Liver (tissue), 3 donors: ENCODE results near the gene CHMP4A.

ENCODE experiments used
- EGR1 ChIP-seq, 2 donors: IDR thresholded peaks; 2 replicates each; pipeline ENCODE4 v1.6.1; 2016 to 2018; ENCODE audit warnings: antibody characterized with exemption in 2 of 2, low read depth in 2 of 2
- FOXA1 ChIP-seq: IDR thresholded peaks from 2 replicates; pipeline ENCODE4 v1.6.1; 2016; ENCODE audit warnings: antibody characterized with exemption
- GABPA ChIP-seq, 2 donors: IDR thresholded peaks in 1 of 2; conservative IDR thresholded peaks in 1 of 2; 2 replicates each; pipeline ENCODE4 v1.6.1; 2016; ENCODE audit warnings: antibody characterized with exemption in 2 of 2, mild to moderate bottlenecking in 1 of 2, moderate library complexity in 1 of 2
- RAD21 ChIP-seq, 2 donors: IDR thresholded peaks; 2 replicates each; pipeline ENCODE4 v1.6.1; 2016; ENCODE audit warnings: antibody characterized with exemption in 2 of 2, mild to moderate bottlenecking in 2 of 2
- YY1 ChIP-seq: IDR thresholded peaks from 2 replicates; pipeline ENCODE4 v1.6.1; 2016; ENCODE audit warnings: antibody characterized with exemption, mild to moderate bottlenecking
- TF ChIP-seq, protein P1 (sequence below): fragments of 150-350 bp; IDR thresholded peaks from 2 replicates; pipeline ENCODE4 v1.5.1; 2017; ENCODE audit warnings: improper control_type of control experiment, low read depth, low read length; ENCODE audit not compliant: missing input control
- TF ChIP-seq, protein P2 (sequence below): IDR thresholded peaks from 2 replicates; pipeline ENCODE4 v1.6.1; 2016; ENCODE audit warnings: antibody characterized with exemption
- TF ChIP-seq, protein P3 (sequence below): IDR thresholded peaks from 2 replicates; pipeline ENCODE4 v1.6.1; 2016; ENCODE audit warnings: antibody characterized with exemption
- donor health status: healthy.
- donor health status: healthy.

DNA sequence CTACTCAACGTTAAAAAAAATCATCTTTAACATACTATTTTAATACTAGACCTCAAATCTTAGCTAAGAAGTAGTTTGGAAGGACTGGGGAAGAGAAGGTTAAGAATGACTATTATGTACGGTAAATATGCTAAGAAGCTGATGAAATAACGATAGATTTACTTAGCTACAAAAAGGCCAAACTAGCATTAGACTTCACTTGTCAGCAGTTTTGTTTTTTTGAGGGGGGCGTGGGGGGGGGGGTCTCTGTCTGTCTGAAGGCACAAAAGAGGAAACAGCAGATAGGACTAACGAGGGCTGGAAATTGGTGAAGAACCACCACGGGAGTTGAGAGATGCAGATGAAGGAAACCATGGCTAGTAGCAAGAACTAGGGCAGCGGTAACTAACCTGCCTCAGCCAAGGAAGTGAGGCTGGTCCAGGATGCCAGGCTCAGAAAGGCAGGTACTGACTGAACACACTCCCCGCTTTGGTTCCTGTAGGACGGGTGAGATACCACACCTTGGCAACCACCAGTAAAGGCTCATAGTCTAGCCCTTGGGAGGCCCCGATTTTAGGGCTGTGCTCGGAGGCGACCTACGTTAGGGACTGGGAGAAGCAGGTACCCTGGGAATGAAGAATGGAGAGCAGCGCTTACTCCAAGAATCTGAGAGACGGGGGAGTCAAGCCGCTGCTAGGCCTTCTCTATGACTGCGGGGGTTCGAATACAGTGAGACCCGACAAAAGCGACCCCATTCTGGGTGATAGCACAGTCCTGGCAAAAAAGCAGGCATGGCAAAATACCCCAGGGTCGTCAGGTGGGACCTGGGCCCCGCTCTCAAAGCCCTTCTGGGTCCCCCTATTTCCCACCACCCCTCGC lies 18.2 kb upstream of the CHMP4A start:
- TF ChIP-seq FOXA1 (no peak), RAD21 (IDR thresholded peaks at IDR 0.05) (no peak), YY1 (no peak), GABPA (IDR thresholded peaks at IDR 0.05 in 1 of 2, conservative IDR thresholded peaks at IDR 0.05 in 1 of 2) (no peak), EGR1 (IDR thresholded peaks at IDR 0.05; ENCODE audit: low read depth in 2 of 2) (no peak)
- TF ChIP-seq, protein P1, sequence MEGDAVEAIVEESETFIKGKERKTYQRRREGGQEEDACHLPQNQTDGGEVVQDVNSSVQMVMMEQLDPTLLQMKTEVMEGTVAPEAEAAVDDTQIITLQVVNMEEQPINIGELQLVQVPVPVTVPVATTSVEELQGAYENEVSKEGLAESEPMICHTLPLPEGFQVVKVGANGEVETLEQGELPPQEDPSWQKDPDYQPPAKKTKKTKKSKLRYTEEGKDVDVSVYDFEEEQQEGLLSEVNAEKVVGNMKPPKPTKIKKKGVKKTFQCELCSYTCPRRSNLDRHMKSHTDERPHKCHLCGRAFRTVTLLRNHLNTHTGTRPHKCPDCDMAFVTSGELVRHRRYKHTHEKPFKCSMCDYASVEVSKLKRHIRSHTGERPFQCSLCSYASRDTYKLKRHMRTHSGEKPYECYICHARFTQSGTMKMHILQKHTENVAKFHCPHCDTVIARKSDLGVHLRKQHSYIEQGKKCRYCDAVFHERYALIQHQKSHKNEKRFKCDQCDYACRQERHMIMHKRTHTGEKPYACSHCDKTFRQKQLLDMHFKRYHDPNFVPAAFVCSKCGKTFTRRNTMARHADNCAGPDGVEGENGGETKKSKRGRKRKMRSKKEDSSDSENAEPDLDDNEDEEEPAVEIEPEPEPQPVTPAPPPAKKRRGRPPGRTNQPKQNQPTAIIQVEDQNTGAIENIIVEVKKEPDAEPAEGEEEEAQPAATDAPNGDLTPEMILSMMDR, result no peak
- TF ChIP-seq, protein P2, sequence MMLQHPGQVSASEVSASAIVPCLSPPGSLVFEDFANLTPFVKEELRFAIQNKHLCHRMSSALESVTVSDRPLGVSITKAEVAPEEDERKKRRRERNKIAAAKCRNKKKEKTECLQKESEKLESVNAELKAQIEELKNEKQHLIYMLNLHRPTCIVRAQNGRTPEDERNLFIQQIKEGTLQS, result no peak
- TF ChIP-seq, protein P3, sequence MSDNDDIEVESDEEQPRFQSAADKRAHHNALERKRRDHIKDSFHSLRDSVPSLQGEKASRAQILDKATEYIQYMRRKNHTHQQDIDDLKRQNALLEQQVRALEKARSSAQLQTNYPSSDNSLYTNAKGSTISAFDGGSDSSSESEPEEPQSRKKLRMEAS, result no peak
